Upper lobe of right lung (tissue), 1 donor: ENCODE measurements around the gene STPG2. TPM values are rescaled to one million over a fixed set of nuclear protein-coding genes. Genes with fewer than 3 reads are reported as not detected.

Experiments
- ATAC-seq: fragments of 200-7000 bp; cut with Tn5 transposase; one replicate; pipeline ENCODE4 v1.9.1; 2020; ENCODE audit warnings: mild to moderate bottlenecking, moderate library complexity
- DNase-seq: peaks from one replicate; pipeline ENCODE4 v3.0.0-alpha.2; 2020
- H3K27ac ChIP-seq: fragments of 200-600 bp; one replicate; pipeline ENCODE4 v1.8.0; 2022
- H3K27me3 ChIP-seq: fragments of 200-600 bp; one replicate; pipeline ENCODE4 v1.8.0; 2022; ENCODE audit warnings: mild to moderate bottlenecking
- H3K36me3 ChIP-seq: fragments of 200-600 bp; one replicate; pipeline ENCODE4 v1.8.0; 2022
- H3K4me1 ChIP-seq: fragments of 200-600 bp; one replicate; pipeline ENCODE4 v1.8.0; 2022
- H3K4me3 ChIP-seq: fragments of 200-600 bp; one replicate; pipeline ENCODE4 v1.8.0; 2022; ENCODE audit warnings: mild to moderate bottlenecking
- H3K9me3 ChIP-seq: fragments of 200-600 bp; one replicate; pipeline ENCODE4 v1.8.0; 2022
- intact Hi-C: fragments of 100-400 bp; cut with DNase I; formaldehyde crosslinking; loops from one replicate; pipeline ENCODE4 v1.11.0; 2022
- total RNA-seq: library from RNA; stranded (reverse); fragmentation: NEBNext Ultra II Directional; extraction: Animal tissue kit (Norgen Biotek cat#: 25700); gene quantifications from one replicate; pipeline ENCODE4 v1.2.1, GENCODE V29; 2021
- TF ChIP-seq, protein P1 (sequence below): fragments of 200-600 bp; IDR thresholded peaks from one replicate; pipeline ENCODE4 v1.8.0; 2022; ENCODE audit warnings: antibody characterized with exemption
- donor health status: DM: no; HTN: yes; CAD: no; lungs with severe emphysema.

The STPG2 gene
- total RNA-seq, 1 donor from 2014 or later = 0.41 TPM

GRCh38 chr4:97530676-97531075 lies 612.6 kb downstream of the STPG2 start:
- H3K36me3 ChIP-seq = no peaks in the 10 kb centered on the region
- H3K4me3 ChIP-seq = no peak overlapping the region
- DNase-seq (no peak), ATAC-seq (no peak)
- no peaks in the 10 kb centered on the region for H3K9me3 ChIP-seq
- H3K27me3 ChIP-seq = no peaks in the 10 kb centered on the region
- TF ChIP-seq, protein P1, sequence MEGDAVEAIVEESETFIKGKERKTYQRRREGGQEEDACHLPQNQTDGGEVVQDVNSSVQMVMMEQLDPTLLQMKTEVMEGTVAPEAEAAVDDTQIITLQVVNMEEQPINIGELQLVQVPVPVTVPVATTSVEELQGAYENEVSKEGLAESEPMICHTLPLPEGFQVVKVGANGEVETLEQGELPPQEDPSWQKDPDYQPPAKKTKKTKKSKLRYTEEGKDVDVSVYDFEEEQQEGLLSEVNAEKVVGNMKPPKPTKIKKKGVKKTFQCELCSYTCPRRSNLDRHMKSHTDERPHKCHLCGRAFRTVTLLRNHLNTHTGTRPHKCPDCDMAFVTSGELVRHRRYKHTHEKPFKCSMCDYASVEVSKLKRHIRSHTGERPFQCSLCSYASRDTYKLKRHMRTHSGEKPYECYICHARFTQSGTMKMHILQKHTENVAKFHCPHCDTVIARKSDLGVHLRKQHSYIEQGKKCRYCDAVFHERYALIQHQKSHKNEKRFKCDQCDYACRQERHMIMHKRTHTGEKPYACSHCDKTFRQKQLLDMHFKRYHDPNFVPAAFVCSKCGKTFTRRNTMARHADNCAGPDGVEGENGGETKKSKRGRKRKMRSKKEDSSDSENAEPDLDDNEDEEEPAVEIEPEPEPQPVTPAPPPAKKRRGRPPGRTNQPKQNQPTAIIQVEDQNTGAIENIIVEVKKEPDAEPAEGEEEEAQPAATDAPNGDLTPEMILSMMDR = no peak
- H3K4me1 ChIP-seq = no peaks in the 10 kb centered on the region
- H3K27ac ChIP-seq = no peak overlapping the region
- intact Hi-C loops = no loop called here

DNA sequence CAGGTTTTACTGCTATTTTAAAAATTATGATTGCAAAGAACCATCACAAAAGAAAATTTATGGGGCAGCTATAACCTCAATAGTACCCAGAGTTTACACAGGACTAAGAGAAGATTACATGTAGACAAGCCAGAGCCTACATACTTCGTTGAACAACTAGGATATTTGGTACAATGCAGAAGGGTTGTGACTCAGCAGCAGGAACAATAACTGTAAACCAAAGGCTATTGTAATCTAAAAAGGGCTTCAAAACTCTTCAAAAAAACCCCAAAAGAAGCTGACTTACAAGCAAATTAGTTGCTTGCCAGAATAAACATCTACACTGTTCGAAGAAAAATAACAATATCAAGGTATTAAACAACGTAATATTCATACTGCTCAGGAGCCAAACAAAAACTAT lies 618.0 kb downstream of the STPG2 start:
- H3K4me3 ChIP-seq = no peak overlapping the region
- no peaks in the 10 kb centered on the region for H3K4me1 ChIP-seq
- no peak for ATAC-seq
- H3K9me3 ChIP-seq = no peaks in the 10 kb centered on the region
- H3K27me3 ChIP-seq = no peaks in the 10 kb centered on the region
- TF ChIP-seq, protein P1 = no peak
- no peak overlapping the region for H3K27ac ChIP-seq
- no peak for DNase-seq
- intact Hi-C loops = no loop called here
- no peaks in the 10 kb centered on the region for H3K36me3 ChIP-seq

GRCh38 chr4:97517939-97518338 lies 625.3 kb downstream of the STPG2 start:
- Histone ChIP-seq H3K36me3 (no peaks in the 10 kb centered on the region), H3K4me3 (no peak overlapping the region), H3K4me1 (no peaks in the 10 kb centered on the region), H3K9me3 (no peaks in the 10 kb centered on the region), H3K27me3 (no peaks in the 10 kb centered on the region), H3K27ac (no peak overlapping the region)
- TF ChIP-seq, protein P1 = no peak
- ATAC-seq (no peak), DNase-seq (no peak)
- intact Hi-C loops = no loop called here

DNA sequence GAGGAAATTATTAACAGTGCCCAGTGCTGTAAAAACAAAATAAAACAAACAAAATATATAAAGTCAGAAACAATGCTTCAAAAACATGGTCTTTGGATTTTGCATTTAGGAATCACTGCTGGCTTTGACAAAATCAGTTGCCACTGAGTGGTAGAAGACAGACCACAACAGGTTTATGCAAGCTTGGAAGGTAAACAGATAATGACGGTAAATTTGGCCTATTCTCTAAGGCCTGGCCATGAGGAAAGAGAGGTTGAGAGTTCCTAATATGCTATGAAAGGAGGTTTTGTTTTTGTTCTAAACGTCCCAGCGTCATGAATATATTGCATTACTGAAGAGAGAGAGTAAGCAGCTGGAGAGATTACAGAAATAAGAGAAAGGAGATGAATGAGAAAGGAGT lies 629.4 kb downstream of the STPG2 start:
- Histone ChIP-seq H3K27ac (no peak overlapping the region), H3K4me1 (no peaks in the 10 kb centered on the region), H3K36me3 (no peaks in the 10 kb centered on the region), H3K27me3 (no peaks in the 10 kb centered on the region), H3K4me3 (no peak overlapping the region), H3K9me3 (no peaks in the 10 kb centered on the region)
- intact Hi-C loops = no loop called here
- TF ChIP-seq, protein P1 = no peak
- DNase-seq (no peak), ATAC-seq (no peak)

Other genes starting within 250 kb of the STPG2 start
- 39.1 TPM for gene RAP1GDS1, start 117.9 kb upstream of the STPG2 start, total RNA-seq